ENCODE measurements around the gene WDR76. TPM values are rescaled to one million over a fixed set of nuclear protein-coding genes. Genes with fewer than 3 reads are reported as not detected.
"Not testable (repeated sequence)": the region's sequence is repeated elsewhere in the genome, so short reads cannot be mapped to it uniquely, and the experiment has no call there.

Gene WDR76
- total RNA-seq, 1 experiment from 2014 or later, result 29.6 TPM

GRCh38 chr15:43859546-43859945 lies 32.7 kb downstream of the WDR76 start:
- Histone ChIP-seq H2AK5ac (ENCODE audit: insufficient read length, low read length) (no peak overlapping the region), H3K23ac (ENCODE audit: insufficient read length, low read depth, low read length) (no peak overlapping the region), H4K91ac (ENCODE audit: insufficient read length, low read depth, low read length) (no peak overlapping the region), H3K4me1 (ENCODE audit: insufficient read depth, low read length) (no peaks in the 10 kb centered on the region), H2AFZ (ENCODE audit: low read length) (no peak overlapping the region), H3K56ac (ENCODE audit: insufficient read length, low read depth, low read length) (no peak overlapping the region), H2BK15ac (ENCODE audit: low read depth, low read length) (no peak overlapping the region), H4K8ac (replicated peaks; ENCODE audit: insufficient read length, low read depth, low read length) (no peak overlapping the region), H3K23me2 (ENCODE audit: insufficient read length, low read depth, low read length, poor library complexity, severe bottlenecking) (no peaks in the 10 kb centered on the region), H3K9me3 (ENCODE audit: control insufficient read depth, low read depth, low read length) (no peaks in the 10 kb centered on the region), H3K18ac (ENCODE audit: insufficient read length, low read depth, low read length) (no peak overlapping the region), H3K14ac (ENCODE audit: insufficient read depth, low read length) (no peak overlapping the region), H4K5ac (ENCODE audit: insufficient read length, low read depth, low read length) (no peak overlapping the region), H3K27ac (ENCODE audit: insufficient read length, low read depth, low read length) (no peak overlapping the region), H2BK120ac (ENCODE audit: low read depth, low read length, poor library complexity, severe bottlenecking) (no peak overlapping the region), H3K4ac (ENCODE audit: low read depth, low read length) (no peak overlapping the region), H3K79me2 (ENCODE audit: insufficient read depth, low read length) (no peaks in the 10 kb centered on the region), H3K27me3 (ENCODE audit: insufficient read depth, low read length) (no peaks in the 10 kb centered on the region), H2BK5ac (ENCODE audit: insufficient read length, low read length) (no peak overlapping the region), H3K9ac (ENCODE audit: extremely low read depth, insufficient read length, low read length) (no peak overlapping the region), H2BK12ac (ENCODE audit: insufficient read length, low read depth, low read length) (no peak overlapping the region), H2BK20ac (ENCODE audit: low read depth, low read length, poor library complexity, severe bottlenecking) (no peak overlapping the region), H4K20me1 (ENCODE audit: control insufficient read depth, insufficient read depth, insufficient read length) (no peaks in the 10 kb centered on the region), H3T11ph (ENCODE audit: low read length) (no peak overlapping the region), H3K79me1 (ENCODE audit: insufficient read depth, low read depth, low read length, poor library complexity, severe bottlenecking) (no peaks in the 10 kb centered on the region), H3K4me2 (ENCODE audit: insufficient read depth, insufficient read length, low read length) (no peak overlapping the region)
- WGBS (ENCODE audit: extremely low coverage, insufficient read length, low lambda C conversion rate), result no CpG with 5 or more reads among the region's 4 CpGs
- no peak overlapping the region for H3K27ac Mint-ChIP-seq
- H3K4me3 Mint-ChIP-seq, result no peak overlapping the region
- no peak for DNase-seq
- peaks cover 4 to 51% (median 36%) of the 10 kb centered on the region in 3 experiments; a peak in 6 of 7 replicates for H3K36me3 Mint-ChIP-seq (ENCODE audit: insufficient read depth in 1 of 3, low read depth in 3 of 3)
- H3K4me1 Mint-ChIP-seq, result no peaks in the 10 kb centered on the region
- H3K27me3 Mint-ChIP-seq (ENCODE audit: low read depth), result no peaks in the 10 kb centered on the region
- no peaks in the 10 kb centered on the region for H3K9me3 Mint-ChIP-seq
- no peak for TF ChIP-seq CTCF (conservative IDR thresholded peaks at IDR 0.05)

GRCh38 chr15:43866636-43867035 lies 39.8 kb downstream of the WDR76 start:
- not testable (repeated sequence) for H3K79me2 ChIP-seq (ENCODE audit: insufficient read depth, low read length); H2BK12ac ChIP-seq (ENCODE audit: insufficient read length, low read depth, low read length); H3K14ac ChIP-seq (ENCODE audit: insufficient read depth, low read length); H3K9ac ChIP-seq (ENCODE audit: extremely low read depth, insufficient read length, low read length); H3K27ac ChIP-seq (ENCODE audit: insufficient read length, low read depth, low read length); H3K23ac ChIP-seq (ENCODE audit: insufficient read length, low read depth, low read length); H3K23me2 ChIP-seq (ENCODE audit: insufficient read length, low read depth, low read length, poor library complexity, severe bottlenecking); H3K9me3 ChIP-seq (ENCODE audit: control insufficient read depth, low read depth, low read length); H3K9me3 Mint-ChIP-seq; H2BK120ac ChIP-seq (ENCODE audit: low read depth, low read length, poor library complexity, severe bottlenecking); H3K4me1 Mint-ChIP-seq; H3K79me1 ChIP-seq (ENCODE audit: insufficient read depth, low read depth, low read length, poor library complexity, severe bottlenecking); H3K4me2 ChIP-seq (ENCODE audit: insufficient read depth, insufficient read length, low read length); H2AK5ac ChIP-seq (ENCODE audit: insufficient read length, low read length); H4K20me1 ChIP-seq (ENCODE audit: control insufficient read depth, insufficient read depth, insufficient read length); H4K91ac ChIP-seq (ENCODE audit: insufficient read length, low read depth, low read length); H3K27me3 Mint-ChIP-seq (ENCODE audit: low read depth); DNase-seq; H2BK20ac ChIP-seq (ENCODE audit: low read depth, low read length, poor library complexity, severe bottlenecking); H3K27ac Mint-ChIP-seq; H3K56ac ChIP-seq (ENCODE audit: insufficient read length, low read depth, low read length); H2BK5ac ChIP-seq (ENCODE audit: insufficient read length, low read length); H3K4me3 Mint-ChIP-seq; H3K18ac ChIP-seq (ENCODE audit: insufficient read length, low read depth, low read length); H3T11ph ChIP-seq (ENCODE audit: low read length); H3K27me3 ChIP-seq (ENCODE audit: insufficient read depth, low read length); H4K5ac ChIP-seq (ENCODE audit: insufficient read length, low read depth, low read length); H3K4ac ChIP-seq (ENCODE audit: low read depth, low read length); H2BK15ac ChIP-seq (ENCODE audit: low read depth, low read length); H4K8ac ChIP-seq (replicated peaks; ENCODE audit: insufficient read length, low read depth, low read length); H3K4me1 ChIP-seq (ENCODE audit: insufficient read depth, low read length); H2AFZ ChIP-seq (ENCODE audit: low read length)
- peaks cover 0 to 24% (median 11%) of the 10 kb centered on the region in 3 experiments; a peak in 4 of 7 replicates for H3K36me3 Mint-ChIP-seq (ENCODE audit: insufficient read depth in 1 of 3, low read depth in 3 of 3)
- WGBS (ENCODE audit: extremely low coverage, insufficient read length, low lambda C conversion rate), result no CpG with 5 or more reads among the region's 10 CpGs
